IPS DF 6.9 (cell line): ENCODE data around the gene STIMATE.

Source experiments
- DNase-seq: peaks from one replicate; pipeline ENCODE4 v3.0.0-alpha.2; 2013; ENCODE audit warnings: low read depth, low spot score
- H3K27ac ChIP-seq: one replicate; pipeline ENCODE4 v1.5.1; 2013; ENCODE audit warnings: low read length, control low read depth
- H3K27me3 ChIP-seq: 2 replicates; pipeline ENCODE4 v1.6.1; 2013; ENCODE audit warnings: mild to moderate bottlenecking, low read length; ENCODE audit not compliant: control insufficient read depth, insufficient read depth
- H3K36me3 ChIP-seq: 2 replicates; pipeline ENCODE4 v1.6.1; 2013; ENCODE audit warnings: low read length; ENCODE audit not compliant: control insufficient read depth, insufficient read depth
- H3K4me1 ChIP-seq: 2 replicates; pipeline ENCODE4 v1.6.1; 2013; ENCODE audit warnings: low read length; ENCODE audit not compliant: control insufficient read depth, insufficient read depth
- H3K4me3 ChIP-seq: 2 replicates; pipeline ENCODE4 v1.5.1; 2013; ENCODE audit warnings: mild to moderate bottlenecking, low read length
- H3K9me3 ChIP-seq: 2 replicates; pipeline ENCODE4 v1.6.1; 2013; ENCODE audit warnings: low read length, inconsistent platforms; ENCODE audit not compliant: control insufficient read depth, insufficient read depth
- WGBS: extraction: QIAGEN DNeasy Blood & Tissue Kit; methylation state at CpG from one replicate; pipeline ENCODE4 v1.1.7; 2013; ENCODE audit warnings: mixed read lengths, missing lambda C conversion rate; ENCODE audit not compliant: insufficient read length, insufficient coverage; 5-methylcytosine and 5-hydroxymethylcytosine counted together

STIMATE gene

GRCh38 chr3:52833202-52833601 lies 64.1 kb downstream of the STIMATE start:
- Histone ChIP-seq H3K27me3 (no peaks in the 10 kb centered on the region), H3K9me3 (no peaks in the 10 kb centered on the region), H3K27ac (no peak overlapping the region), H3K4me1 (no peaks in the 10 kb centered on the region), H3K4me3 (no peak overlapping the region), H3K36me3 (no peaks in the 10 kb centered on the region)
- no peak for DNase-seq
- WGBS, result no CpG with 5 or more reads among the region's 14 CpGs

GRCh38 chr3:52831500-52832301 lies 65.6 kb downstream of the STIMATE start:
- Histone ChIP-seq H3K4me3 (no peak overlapping the region), H3K4me1 (no peaks in the 10 kb centered on the region), H3K9me3 (no peaks in the 10 kb centered on the region), H3K27me3 (no peaks in the 10 kb centered on the region), H3K36me3 (no peaks in the 10 kb centered on the region), H3K27ac (no peak overlapping the region)
- no CpG with 5 or more reads among the region's 21 CpGs for WGBS
- no peak for DNase-seq

- Histone ChIP-seq H3K9me3 (no peaks in the 10 kb centered on the region), H3K27me3 (no peaks in the 10 kb centered on the region), H3K4me1 (no peaks in the 10 kb centered on the region), H3K36me3 (no peaks in the 10 kb centered on the region), H3K27ac (no peak within 1 kb of the TSS), H3K4me3 (no peak within 1 kb of the TSS)
- DNase-seq, result no peak
- WGBS, result no CpG with 5 or more reads among the region's 16 CpGs
Observed at GRCh38 chr3:52830535-52831258, 66.7 kb downstream of the STIMATE start, which contains the start of gene ITIH4. ITIH4 (minus strand) TSS chr3:52830672; CDS start chr3:52830642, 30 bp downstream.

- no peak for DNase-seq
- H3K4me1 ChIP-seq, result no peaks in the 10 kb centered on the region
- no peak overlapping the region for H3K27ac ChIP-seq
- WGBS, result no CpG with 5 or more reads among the region's 10 CpGs
- no peaks in the 10 kb centered on the region for H3K36me3 ChIP-seq
- no peaks in the 10 kb centered on the region for H3K27me3 ChIP-seq
- H3K9me3 ChIP-seq, result no peaks in the 10 kb centered on the region
- H3K4me3 ChIP-seq, result no peak overlapping the region
Observed at GRCh38 chr3:52829906-52830463, 67.4 kb downstream of the STIMATE start.

GRCh38 chr3:52829482-52829881 lies 67.9 kb downstream of the STIMATE start:
- Histone ChIP-seq H3K4me1 (no peaks in the 10 kb centered on the region), H3K9me3 (no peaks in the 10 kb centered on the region), H3K4me3 (no peak overlapping the region), H3K27ac (no peak overlapping the region), H3K36me3 (no peaks in the 10 kb centered on the region), H3K27me3 (no peaks in the 10 kb centered on the region)
- no peak for DNase-seq
- WGBS, result no CpG with 5 or more reads among the region's 3 CpGs

- DNase-seq, result no peak
- Histone ChIP-seq H3K4me1 (no peaks in the 10 kb centered on the region), H3K27ac (no peak overlapping the region), H3K27me3 (no peaks in the 10 kb centered on the region), H3K4me3 (no peak overlapping the region), H3K36me3 (no peaks in the 10 kb centered on the region), H3K9me3 (no peaks in the 10 kb centered on the region)
- WGBS, result no CpG with 5 or more reads among the region's 10 CpGs
Observed at GRCh38 chr3:52827866-52828376, 69.4 kb downstream of the STIMATE start.

GRCh38 chr3:52827441-52827840 lies 69.9 kb downstream of the STIMATE start:
- H3K9me3 ChIP-seq, result no peaks in the 10 kb centered on the region
- no peaks in the 10 kb centered on the region for H3K27me3 ChIP-seq
- no peak for DNase-seq
- H3K36me3 ChIP-seq, result no peaks in the 10 kb centered on the region
- WGBS, result no CpG with 5 or more reads among the region's 9 CpGs
- no peak overlapping the region for H3K4me3 ChIP-seq
- H3K4me1 ChIP-seq, result no peaks in the 10 kb centered on the region
- no peak overlapping the region for H3K27ac ChIP-seq

- Histone ChIP-seq H3K9me3 (no peaks in the 10 kb centered on the region), H3K4me3 (no peak overlapping the region), H3K27ac (no peak overlapping the region), H3K36me3 (no peaks in the 10 kb centered on the region), H3K4me1 (no peaks in the 10 kb centered on the region), H3K27me3 (no peaks in the 10 kb centered on the region)
- no peak for DNase-seq
- WGBS, result no CpG with 5 or more reads among the region's 10 CpGs
Observed at GRCh38 chr3:52824037-52824436, 73.3 kb downstream of the STIMATE start.

GRCh38 chr3:52822363-52822762 lies 75.0 kb downstream of the STIMATE start:
- Histone ChIP-seq H3K27ac (no peak overlapping the region), H3K27me3 (no peaks in the 10 kb centered on the region), H3K4me1 (no peaks in the 10 kb centered on the region), H3K36me3 (no peaks in the 10 kb centered on the region; the same call in 1 of the 2 replicates), H3K9me3 (no peaks in the 10 kb centered on the region), H3K4me3 (no peak overlapping the region)
- no peak for DNase-seq
- WGBS, result no CpG with 5 or more reads among the region's 5 CpGs

- peak; percentile 33 for DNase-seq
- WGBS, result no CpG with 5 or more reads among the region's 11 CpGs
- no peaks in the 10 kb centered on the region; the same call in 1 of the 2 replicates for H3K36me3 ChIP-seq
Observed at GRCh38 chr3:52820736-52821135, 76.6 kb downstream of the STIMATE start.

More at GRCh38 chr3:52820736-52821135, 76.6 kb downstream of the STIMATE start:
- Histone ChIP-seq H3K4me1 (no peaks in the 10 kb centered on the region), H3K27me3 (no peaks in the 10 kb centered on the region), H3K9me3 (no peaks in the 10 kb centered on the region), H3K4me3 (no peak overlapping the region), H3K27ac (no peak overlapping the region)
